Activated CD4-positive, alpha-beta memory T cell treated with anti-CD3 and anti-CD28 coated beads, Interleukin-2, amount 10 ng/mL, durations not matched to agents 7 days and 5 days (primary cell): ENCODE results near the gene EYA2. TPM values are rescaled to one million over a fixed set of nuclear protein-coding genes. Genes with fewer than 3 reads are reported as not detected.
"Not testable (repeated sequence)": the region's sequence is repeated elsewhere in the genome, so short reads cannot be mapped to it uniquely, and the experiment has no call there.

Experiments used
- CTCF ChIA-PET: fragments of 350-600 bp; sonication (Branson Sonifier 250); formaldehyde crosslinking; loops from one replicate; lab custom pipeline; 2021; ENCODE audit warnings: antibody characterized with exemption, inconsistent platforms; lab: Charles Lee
- POLR2A ChIA-PET: fragments of 350-600 bp; sonication (Branson Sonifier 250); formaldehyde crosslinking; loops from one replicate; lab custom pipeline; 2021; ENCODE audit warnings: antibody characterized with exemption; lab: Charles Lee
- DNase-seq: peaks from one replicate; pipeline ENCODE4 v3.0.0-alpha.2; 2020
- H3K27ac Mint-ChIP-seq: one replicate; pipeline ENCODE4 v1.8.0; 2021; ENCODE audit warnings: mild to moderate bottlenecking, mixed read lengths
- H3K27me3 Mint-ChIP-seq: one replicate; pipeline ENCODE4 v1.8.0; 2021; ENCODE audit warnings: mixed read lengths
- H3K36me3 Mint-ChIP-seq: one replicate; pipeline ENCODE4 v1.8.0; 2021; ENCODE audit warnings: low read depth, mixed read lengths
- H3K4me1 Mint-ChIP-seq: one replicate; pipeline ENCODE4 v1.8.0; 2021; ENCODE audit warnings: mixed read lengths
- H3K4me3 Mint-ChIP-seq: one replicate; pipeline ENCODE4 v1.8.0; 2021; ENCODE audit warnings: mild to moderate bottlenecking, mixed read lengths
- H3K9me3 Mint-ChIP-seq: one replicate; pipeline ENCODE4 v1.8.0; 2021; ENCODE audit warnings: mixed read lengths
- total RNA-seq, 2 experiments: library from RNA; stranded (reverse); gene quantifications; one replicate each; pipeline ENCODE4 v1.2.3, GENCODE V29; 2021

EYA2 gene
- total RNA-seq, 2 experiments from 2014 or later, result 0.15 to 0.28 TPM

DNA sequence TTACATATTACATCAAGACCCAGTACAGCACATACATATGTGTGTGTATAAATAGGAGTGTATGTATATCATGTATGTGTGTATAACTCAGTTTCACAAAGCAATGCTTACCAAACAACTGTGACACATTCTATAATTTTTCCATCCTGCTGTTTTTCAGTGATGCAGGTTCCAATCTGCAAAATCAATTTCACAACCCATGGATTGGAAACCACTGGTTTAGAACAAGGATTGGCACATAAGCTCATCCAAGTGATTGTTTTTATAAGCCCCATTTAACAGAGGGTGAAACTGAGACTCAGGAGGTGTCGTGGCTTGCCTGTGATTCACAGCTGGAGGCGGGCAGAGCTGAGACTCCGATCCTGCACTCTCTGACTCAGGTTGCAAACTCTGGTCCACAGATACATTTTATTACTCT is 303.6 kb downstream of the EYA2 start:
- H3K27me3 Mint-ChIP-seq, result peaks cover 3% of the 10 kb centered on the region
- no peaks in the 10 kb centered on the region for H3K9me3 Mint-ChIP-seq
- POLR2A ChIA-PET, result no interaction called here
- peaks cover 12% of the 10 kb centered on the region for H3K4me1 Mint-ChIP-seq
- CTCF ChIA-PET, result interaction anchor here (0.8 to 4.0 kb wide), 5 partner anchors 21 to 422 kb away, joined by 3 to 77 read pairs (median 4); no protein-coding TSS in a partner anchor
- no peaks in the 10 kb centered on the region for H3K36me3 Mint-ChIP-seq
- no peak overlapping the region for H3K27ac Mint-ChIP-seq
- no peak overlapping the region for H3K4me3 Mint-ChIP-seq
- DNase-seq, result no peak

DNA sequence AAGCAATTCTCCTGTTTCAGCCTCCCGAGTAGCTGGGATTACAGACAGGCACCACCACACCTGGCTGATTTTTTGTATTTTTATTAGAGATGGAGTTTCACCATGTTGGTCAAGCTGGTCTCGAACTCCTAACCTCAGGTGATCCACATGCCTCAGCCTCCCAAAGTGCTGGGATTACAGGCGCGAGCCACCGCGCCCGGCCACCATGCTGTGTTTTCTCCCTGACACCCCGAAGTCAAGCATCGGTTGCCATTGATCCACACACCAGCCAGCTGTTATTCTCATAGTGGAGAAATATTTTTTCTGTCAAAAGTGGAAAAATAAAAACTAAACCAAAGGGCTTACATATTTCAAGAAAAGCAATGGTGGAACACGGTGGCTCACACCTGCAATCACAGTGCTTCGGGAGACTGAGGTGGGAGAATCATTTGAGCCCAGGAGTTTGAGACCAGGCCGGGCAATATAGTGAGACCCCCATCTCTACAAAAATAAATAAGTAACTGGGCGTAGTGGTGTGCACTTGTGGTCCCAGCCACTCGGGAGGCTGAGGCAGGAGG is 304.4 kb downstream of the EYA2 start:
- H3K4me3 Mint-ChIP-seq, result no peak overlapping the region
- no peaks in the 10 kb centered on the region for H3K36me3 Mint-ChIP-seq
- POLR2A ChIA-PET, result interaction anchor here (1.2 kb wide), 1 partner anchor 15 kb away, joined by 3 read pairs; no protein-coding TSS in a partner anchor
- no peak overlapping the region for H3K27ac Mint-ChIP-seq
- H3K4me1 Mint-ChIP-seq, result peaks cover 12% of the 10 kb centered on the region
- CTCF ChIA-PET, result interaction anchor here (0.8 to 4.0 kb wide), 5 partner anchors 21 to 421 kb away, joined by 3 to 77 read pairs (median 4); no protein-coding TSS in a partner anchor
- no peaks in the 10 kb centered on the region for H3K9me3 Mint-ChIP-seq
- H3K27me3 Mint-ChIP-seq, result peaks cover 3% of the 10 kb centered on the region
- no peak for DNase-seq

DNA sequence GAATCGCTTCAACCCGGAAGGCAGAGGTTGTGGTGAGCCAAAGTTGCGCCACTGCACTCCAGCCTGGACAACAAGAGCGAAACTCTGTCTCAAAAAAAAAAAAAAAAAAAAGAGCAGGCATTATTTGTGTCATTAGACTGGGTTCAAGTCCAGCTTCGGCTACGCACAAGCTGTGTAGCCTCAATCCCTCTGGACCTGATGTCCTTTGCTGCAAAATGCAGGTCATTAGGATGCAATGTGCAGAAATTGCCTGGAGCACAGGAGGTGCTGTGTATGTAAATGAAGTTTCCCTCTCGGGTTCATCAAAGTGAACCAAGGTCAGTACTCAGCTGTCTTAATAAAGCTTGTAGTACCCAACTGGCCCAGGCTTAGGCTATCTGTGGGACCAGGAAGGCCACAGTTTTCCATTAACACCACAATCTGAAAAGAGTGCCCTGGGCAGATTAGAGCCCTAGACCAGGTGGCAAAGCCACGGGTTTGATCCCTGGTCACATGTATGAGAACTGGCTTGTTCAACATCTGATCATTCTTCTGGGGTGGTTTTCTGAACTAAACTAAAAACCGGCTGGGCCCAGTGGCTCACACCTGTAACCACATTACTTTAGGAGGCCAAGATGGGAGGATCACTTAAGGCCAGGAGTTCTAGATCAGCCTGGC is 306.6 kb downstream of the EYA2 start:
- Mint-ChIP-seq H3K4me3 (no peak overlapping the region), H3K9me3 (no peaks in the 10 kb centered on the region), H3K27me3 (no peaks in the 10 kb centered on the region), H3K4me1 (peaks cover 10% of the 10 kb centered on the region), H3K27ac (no peak overlapping the region), H3K36me3 (no peaks in the 10 kb centered on the region)
- ChIA-PET POLR2A (no interaction called here), CTCF (interaction anchor here (1.0 to 1.4 kb wide), 2 partner anchors 183 to 447 kb away, joined by 3 to 6 read pairs; no protein-coding TSS in a partner anchor)
- no peak for DNase-seq

DNA sequence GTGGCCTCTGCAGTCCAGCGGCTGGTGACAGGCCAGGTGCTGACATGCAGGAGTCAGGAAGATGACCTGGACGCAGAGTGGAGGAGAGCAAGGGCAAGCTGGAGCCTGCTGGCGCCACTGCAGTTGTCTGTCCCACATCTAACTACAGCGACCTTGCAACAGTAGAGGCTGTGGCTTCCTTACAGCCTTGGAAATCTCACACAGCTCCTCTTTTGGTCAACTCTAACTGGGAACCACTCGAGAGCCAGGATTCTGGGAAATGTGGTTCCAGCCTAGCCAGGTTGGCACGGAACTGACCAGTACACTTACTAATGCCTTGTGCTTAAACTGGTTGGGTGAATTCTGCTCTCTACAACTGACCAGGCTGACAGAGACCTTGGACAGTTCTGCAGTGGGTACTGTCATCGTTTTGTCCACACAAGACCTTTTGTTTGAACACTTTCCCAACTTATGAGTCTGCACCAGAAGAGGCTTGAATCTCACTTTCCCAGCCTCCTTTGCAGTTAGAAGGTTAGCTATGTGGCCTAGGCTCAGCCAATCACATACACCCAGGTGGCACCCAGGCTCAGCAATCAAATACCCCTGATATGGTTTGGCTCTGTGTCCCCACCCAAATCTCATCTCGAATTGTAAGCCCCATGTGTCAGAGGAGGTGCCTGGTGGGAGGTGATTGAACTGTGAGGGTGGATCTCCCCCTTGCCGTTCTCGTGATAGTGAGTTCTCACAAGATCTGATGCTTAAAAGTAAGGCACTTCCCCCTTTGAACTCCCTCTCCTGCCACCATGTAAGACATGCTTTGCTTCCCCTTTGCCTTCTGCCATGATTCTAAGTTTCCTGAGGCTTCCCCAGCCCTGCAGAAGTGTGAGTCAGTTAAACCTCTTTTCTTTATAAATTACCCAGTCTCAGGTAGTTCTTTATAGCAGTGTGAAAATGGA is 308.4 kb downstream of the EYA2 start:
- Mint-ChIP-seq H3K4me3 (no peak overlapping the region), H3K27ac (no peak overlapping the region), H3K36me3 (no peaks in the 10 kb centered on the region), H3K4me1 (peaks cover 4% of the 10 kb centered on the region), H3K9me3 (no peaks in the 10 kb centered on the region), H3K27me3 (no peaks in the 10 kb centered on the region)
- POLR2A ChIA-PET, result interaction anchor here (0.6 kb wide), 1 partner anchor 30 kb away, joined by 3 read pairs; no protein-coding TSS in a partner anchor
- no peak for DNase-seq
- CTCF ChIA-PET, result interaction anchor here (0.6 kb wide), 1 partner anchor 792 kb away, joined by 3 read pairs; no protein-coding TSS in a partner anchor

DNA sequence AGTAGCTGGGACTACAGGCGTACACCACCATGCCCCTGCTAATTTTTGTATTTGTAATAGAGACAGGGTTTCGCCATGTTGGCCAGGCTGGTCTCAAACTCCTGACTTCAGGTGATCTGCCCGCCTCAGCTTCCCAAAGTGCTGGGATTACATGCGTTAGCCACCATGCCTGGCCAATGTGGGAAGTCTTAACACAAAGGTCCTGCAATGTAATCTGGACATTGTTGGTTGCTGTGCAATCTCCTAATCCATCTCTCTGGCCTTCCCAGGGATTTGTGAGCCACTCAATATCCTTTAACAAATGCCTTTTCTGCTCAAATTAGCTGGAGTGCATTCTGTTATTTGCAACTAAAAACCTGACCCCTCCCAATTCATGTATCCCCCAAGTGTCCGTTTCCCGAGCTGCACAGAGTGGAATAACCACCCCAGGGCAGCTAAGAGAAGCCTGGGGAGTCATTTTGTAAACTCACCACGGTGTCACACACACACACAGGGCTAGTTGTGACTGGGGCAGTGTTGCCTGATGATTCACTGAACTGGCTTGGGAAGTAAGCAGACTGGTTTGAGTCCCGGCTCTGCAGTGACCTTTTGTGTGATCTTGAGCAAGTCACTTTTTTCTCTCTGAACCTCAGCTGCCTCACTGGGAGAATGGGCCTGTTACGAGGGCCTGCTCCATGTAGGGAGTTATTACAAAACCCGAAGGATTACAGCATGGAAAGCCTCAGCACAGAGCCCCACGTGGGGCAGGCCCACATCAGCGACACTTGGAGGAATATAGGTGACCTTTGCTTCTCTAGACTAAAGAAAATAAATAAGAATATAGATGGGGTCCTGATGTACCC is 309.6 kb downstream of the EYA2 start:
- DNase-seq, result no peak
- no peak overlapping the region for H3K27ac Mint-ChIP-seq
- H3K36me3 Mint-ChIP-seq, result no peaks in the 10 kb centered on the region
- H3K9me3 Mint-ChIP-seq, result no peaks in the 10 kb centered on the region
- ChIA-PET CTCF (interaction anchor here (2.5 kb wide), 1 partner anchor 180 kb away, joined by 15 read pairs; no protein-coding TSS in a partner anchor), POLR2A (no interaction called here)
- H3K27me3 Mint-ChIP-seq, result no peaks in the 10 kb centered on the region
- H3K4me3 Mint-ChIP-seq, result no peak overlapping the region
- no peaks in the 10 kb centered on the region for H3K4me1 Mint-ChIP-seq

DNA sequence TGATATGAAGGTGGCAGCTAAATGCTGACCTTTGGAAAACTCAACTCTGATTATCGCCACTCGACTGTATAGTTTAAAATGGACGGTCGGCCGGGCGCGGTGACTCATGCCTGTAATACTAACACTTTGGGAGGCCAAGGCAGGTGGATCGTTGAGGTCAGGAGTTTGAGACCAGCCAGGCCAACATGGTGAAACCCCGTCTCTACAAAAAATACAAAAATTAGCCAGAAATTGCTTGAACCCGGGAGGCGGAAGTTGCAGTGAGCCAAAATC is 310.1 kb downstream of the EYA2 start:
- POLR2A ChIA-PET, H3K4me3 Mint-ChIP-seq, H3K36me3 Mint-ChIP-seq, H3K27ac Mint-ChIP-seq, H3K4me1 Mint-ChIP-seq, H3K9me3 Mint-ChIP-seq, DNase-seq, H3K27me3 Mint-ChIP-seq: not testable (repeated sequence)
- CTCF ChIA-PET, result interaction anchor here (0.7 to 2.5 kb wide), 3 partner anchors 9 to 335 kb away, joined by 3 to 15 read pairs (median 4); no protein-coding TSS in a partner anchor

DNA sequence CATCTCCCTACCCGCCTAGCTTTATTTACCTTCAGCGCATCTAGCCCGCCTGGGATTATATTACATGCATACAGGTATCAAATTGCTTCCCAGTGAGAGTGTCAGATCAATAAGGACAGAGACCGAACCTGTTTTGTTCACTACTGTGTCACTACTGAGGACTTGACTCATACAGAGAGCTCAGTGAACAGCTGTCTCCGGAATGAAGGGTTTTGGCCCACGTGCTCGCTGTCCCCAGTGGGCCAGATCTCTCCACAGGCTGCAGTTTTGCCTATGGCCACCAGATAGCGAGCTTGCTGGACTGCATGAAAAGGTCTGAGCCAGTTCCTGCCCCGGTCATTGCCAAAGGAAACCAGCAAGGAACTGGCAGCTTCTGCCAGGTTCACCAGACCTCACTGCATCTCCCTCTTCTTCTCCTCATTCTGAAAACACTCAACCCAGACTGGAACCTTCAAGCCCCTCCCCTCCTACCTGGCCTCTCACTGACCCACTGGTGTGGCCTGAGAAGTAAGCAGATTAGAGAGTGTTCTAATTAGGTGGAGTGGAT is 311.0 kb downstream of the EYA2 start:
- CTCF ChIA-PET, result interaction anchor here (0.7 to 2.5 kb wide), 3 partner anchors 9 to 334 kb away, joined by 3 to 15 read pairs (median 4); no protein-coding TSS in a partner anchor
- H3K36me3 Mint-ChIP-seq, result peaks cover 9% of the 10 kb centered on the region
- POLR2A ChIA-PET, result no interaction called here
- no peaks in the 10 kb centered on the region for H3K4me1 Mint-ChIP-seq
- no peaks in the 10 kb centered on the region for H3K9me3 Mint-ChIP-seq
- no peaks in the 10 kb centered on the region for H3K27me3 Mint-ChIP-seq
- no peak overlapping the region for H3K4me3 Mint-ChIP-seq
- no peak for DNase-seq
- H3K27ac Mint-ChIP-seq, result no peak overlapping the region

DNA sequence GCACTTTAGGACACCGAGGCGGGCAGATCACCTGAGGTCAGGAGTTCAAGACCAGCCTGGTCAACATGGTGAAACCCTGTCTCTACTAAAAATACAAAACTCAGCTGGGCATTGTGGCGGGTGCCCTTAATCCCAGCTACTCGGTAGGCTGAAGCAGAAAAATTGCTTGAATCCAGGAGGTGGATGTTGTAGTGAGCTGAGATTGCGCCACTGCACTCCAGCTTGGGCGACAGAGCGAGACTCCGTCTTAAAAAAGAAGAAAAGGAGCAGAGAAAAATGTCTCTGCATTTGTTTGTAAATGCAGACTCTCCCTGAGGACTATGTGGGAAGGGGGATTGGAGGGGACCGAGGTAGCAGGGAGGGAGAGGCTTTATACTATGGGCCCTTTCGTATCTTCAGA is 311.9 kb downstream of the EYA2 start:
- ChIA-PET CTCF (interaction anchor here (2.3 kb wide), 1 partner anchor 178 kb away, joined by 8 read pairs; no protein-coding TSS in a partner anchor), POLR2A (interaction anchor here (0.6 kb wide), 1 partner anchor 67 kb away, joined by 3 read pairs; no protein-coding TSS in a partner anchor)
- not testable (repeated sequence) for H3K4me1 Mint-ChIP-seq, H3K36me3 Mint-ChIP-seq, H3K9me3 Mint-ChIP-seq, H3K27me3 Mint-ChIP-seq, H3K4me3 Mint-ChIP-seq, DNase-seq, H3K27ac Mint-ChIP-seq

DNA sequence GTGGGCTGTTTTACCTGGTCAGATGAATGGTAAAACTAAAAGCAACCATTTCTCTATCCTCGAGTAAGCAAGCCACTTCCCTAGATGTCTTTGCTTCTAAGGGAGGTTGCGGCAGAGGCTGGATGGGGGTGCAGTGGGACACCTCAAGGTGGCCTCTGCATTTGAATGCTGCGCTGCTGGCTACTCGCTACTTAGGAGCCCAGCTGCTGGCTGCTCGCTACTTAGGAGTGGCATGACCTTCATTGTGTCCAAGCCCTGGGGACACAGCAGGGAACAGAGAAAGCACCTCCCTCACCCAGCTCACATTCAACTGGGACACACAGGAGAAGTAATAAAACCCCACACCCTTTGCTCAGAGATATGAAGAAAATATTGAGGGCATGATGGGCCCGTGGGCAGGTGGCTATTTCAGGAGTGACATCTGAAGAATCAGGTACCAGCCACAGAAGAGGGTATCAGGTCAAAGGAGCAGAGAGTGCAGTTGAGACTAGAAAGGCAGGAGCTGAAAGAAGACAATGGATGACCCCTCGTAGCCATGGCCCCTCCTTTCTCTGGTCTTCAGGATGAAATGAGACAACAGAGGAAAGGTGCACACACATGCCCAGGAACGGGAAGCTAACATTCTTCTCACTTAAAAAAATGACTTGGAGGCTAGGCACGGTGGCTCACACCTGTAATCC is 312.5 kb downstream of the EYA2 start:
- Mint-ChIP-seq H3K27me3 (no peaks in the 10 kb centered on the region), H3K36me3 (peaks cover 9% of the 10 kb centered on the region), H3K27ac (no peak overlapping the region), H3K9me3 (no peaks in the 10 kb centered on the region), H3K4me3 (no peak overlapping the region), H3K4me1 (no peaks in the 10 kb centered on the region)
- no peak for DNase-seq
- ChIA-PET POLR2A (no interaction called here), CTCF (interaction anchor here (2.3 kb wide), 1 partner anchor 177 kb away, joined by 8 read pairs; no protein-coding TSS in a partner anchor)

DNA sequence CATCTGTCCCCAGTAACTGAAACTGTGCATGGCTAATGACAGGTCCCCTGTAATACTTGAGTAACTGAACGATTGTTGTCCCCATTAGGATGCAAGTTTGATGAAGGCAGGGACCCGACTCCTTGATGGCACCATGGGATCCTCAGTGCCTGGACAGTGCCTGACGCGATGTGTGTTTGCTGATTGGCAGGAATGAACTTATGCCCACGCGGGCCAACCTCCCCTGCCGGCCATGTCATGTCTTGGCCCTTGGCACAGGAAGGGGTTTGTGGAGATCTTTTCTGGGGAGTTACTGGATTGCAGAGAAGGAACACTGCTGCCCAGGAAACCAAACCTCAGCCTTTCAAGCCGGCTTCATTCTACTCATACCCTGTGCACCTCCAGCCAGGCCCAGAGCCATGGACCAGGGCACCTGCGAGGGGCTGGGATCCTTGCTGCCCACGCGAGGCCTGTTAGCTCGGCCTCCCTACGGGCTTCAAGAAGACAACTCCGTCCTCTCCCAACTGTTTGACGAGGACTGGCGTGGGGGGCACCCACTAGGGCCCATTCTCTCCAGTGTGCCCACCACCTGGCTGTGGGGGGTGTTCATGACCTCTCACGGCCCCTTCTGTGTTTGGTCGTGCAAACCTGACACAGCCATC is 314.0 kb downstream of the EYA2 start:
- no peaks in the 10 kb centered on the region for H3K27me3 Mint-ChIP-seq
- H3K9me3 Mint-ChIP-seq, result no peaks in the 10 kb centered on the region
- peaks cover 9% of the 10 kb centered on the region for H3K36me3 Mint-ChIP-seq
- H3K27ac Mint-ChIP-seq, result no peak overlapping the region
- DNase-seq, result no peak
- CTCF ChIA-PET, result interaction anchor here (0.6 to 2.3 kb wide), 3 partner anchors 9 to 176 kb away, joined by 3 to 8 read pairs (median 3); no protein-coding TSS in a partner anchor
- no peak overlapping the region for H3K4me3 Mint-ChIP-seq
- POLR2A ChIA-PET, result interaction anchor here (0.6 kb wide), 1 partner anchor 14 kb away, joined by 3 read pairs; no protein-coding TSS in a partner anchor
- no peaks in the 10 kb centered on the region for H3K4me1 Mint-ChIP-seq

DNA sequence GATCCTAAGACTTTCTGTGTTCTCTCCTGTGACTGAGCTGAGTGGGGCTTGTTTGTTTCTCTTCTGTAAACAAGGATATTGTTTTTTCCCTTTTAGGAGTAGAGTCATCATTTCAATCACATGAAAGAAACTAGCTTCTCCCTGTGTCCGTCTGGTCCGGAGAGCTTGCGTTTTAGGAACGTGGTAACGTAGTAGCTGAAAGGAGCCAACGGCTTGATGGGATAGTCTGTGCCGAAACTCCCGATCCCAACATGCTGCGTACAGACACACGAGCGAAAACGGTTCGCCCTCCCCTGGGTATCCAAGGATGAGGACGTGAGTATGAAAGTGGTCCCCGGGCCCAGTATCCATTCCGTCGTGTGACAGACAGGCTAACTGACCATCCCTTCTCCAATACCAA is 315.3 kb downstream of the EYA2 start:
- Mint-ChIP-seq H3K27ac (no peak overlapping the region), H3K4me1 (no peaks in the 10 kb centered on the region), H3K9me3 (no peaks in the 10 kb centered on the region), H3K4me3 (no peak overlapping the region), H3K36me3 (peaks cover 9% of the 10 kb centered on the region), H3K27me3 (no peaks in the 10 kb centered on the region)
- ChIA-PET POLR2A (no interaction called here), CTCF (no interaction called here)
- DNase-seq, result no peak
